Measurements from ENCODE around the gene MAX.

The MAX gene

DNA sequence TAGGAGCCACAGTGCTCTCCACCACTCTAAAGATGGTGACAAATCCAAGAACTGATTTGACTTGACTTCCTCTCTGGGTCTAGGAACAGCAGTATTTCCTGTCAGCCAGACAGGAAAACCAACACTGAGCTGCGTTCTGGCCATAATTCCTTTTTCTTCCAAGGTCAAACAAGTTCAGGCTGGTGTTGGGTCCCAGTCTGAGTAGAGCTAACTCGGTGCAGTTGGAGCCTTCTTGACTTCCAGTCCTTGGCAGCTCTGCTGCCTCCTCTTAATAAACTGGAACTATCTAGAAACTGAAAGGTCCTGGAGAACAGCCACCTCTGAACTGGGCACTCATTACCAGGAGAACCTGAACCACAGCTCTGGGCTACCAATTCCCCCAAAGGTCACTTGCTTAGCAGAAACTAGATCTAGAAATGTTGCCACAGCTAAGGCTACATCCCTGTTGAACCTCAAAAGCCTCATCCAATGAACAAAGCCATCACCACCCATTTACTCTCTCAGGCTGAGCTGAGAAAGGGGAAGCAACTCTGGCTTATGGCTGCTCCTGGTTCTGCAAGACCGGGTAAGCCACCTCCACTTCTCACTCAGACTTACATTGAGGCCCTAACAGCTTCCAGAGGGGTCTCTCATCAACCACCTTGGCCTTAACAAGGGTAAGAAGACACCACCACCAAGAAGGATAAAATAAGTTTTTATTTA lies 27.7 kb downstream of the MAX start:
- DNase-seq (ENCODE audit: low read depth in 4 of 4, low spot score in 1 of 4) = no peak

DNA sequence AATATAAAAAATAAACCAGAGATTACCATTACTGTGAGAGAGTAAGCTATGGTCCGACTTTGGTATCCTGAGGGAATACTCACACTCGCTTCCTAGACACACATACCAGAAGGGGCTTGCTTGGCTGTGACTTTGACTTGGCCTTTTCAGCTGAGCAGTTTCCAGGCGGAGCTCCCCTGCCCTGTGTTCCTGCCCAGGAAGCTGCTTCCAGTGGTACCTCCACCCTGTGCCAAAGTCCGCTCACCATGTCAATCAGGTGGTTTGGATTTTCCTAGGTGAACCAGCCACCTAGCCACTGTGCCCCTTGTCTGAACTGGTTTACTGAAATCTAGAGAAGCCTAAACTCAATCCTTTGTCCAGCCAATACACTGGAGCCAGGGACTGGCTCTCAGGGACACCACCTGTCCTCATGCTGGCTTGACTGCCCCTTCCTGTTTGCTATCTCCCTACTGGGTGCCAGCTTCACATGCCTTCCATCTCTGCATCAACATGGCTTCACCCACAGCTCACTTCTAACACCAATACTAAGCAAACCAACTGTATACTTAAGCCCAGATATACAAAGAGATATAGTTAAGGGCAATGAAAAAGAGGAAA lies 28.6 kb downstream of the MAX start:
- DNase-seq (ENCODE audit: low read depth in 4 of 4, low spot score in 1 of 4) = no peak

DNA sequence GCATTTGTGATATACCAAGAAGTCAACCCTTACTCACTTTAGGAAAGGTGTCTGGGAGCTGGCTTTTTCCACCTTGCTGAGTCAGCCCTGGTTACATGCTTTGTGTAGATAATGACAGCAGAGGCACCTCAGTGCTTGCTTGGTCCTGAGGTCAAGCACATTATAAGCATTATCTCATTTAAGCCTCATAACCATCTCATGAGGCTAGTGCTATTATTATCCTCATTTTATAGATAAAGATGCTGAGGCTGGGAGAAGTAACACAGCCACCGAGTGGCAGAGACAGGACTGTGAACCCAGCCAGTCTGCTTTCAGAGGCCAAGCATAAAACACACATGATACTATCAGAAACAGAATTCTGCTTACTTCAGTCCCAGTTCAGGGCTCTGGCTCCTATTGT lies 29.4 kb downstream of the MAX start:
- DNase-seq (ENCODE audit: low read depth in 4 of 4, low spot score in 1 of 4) = no peak

DNA sequence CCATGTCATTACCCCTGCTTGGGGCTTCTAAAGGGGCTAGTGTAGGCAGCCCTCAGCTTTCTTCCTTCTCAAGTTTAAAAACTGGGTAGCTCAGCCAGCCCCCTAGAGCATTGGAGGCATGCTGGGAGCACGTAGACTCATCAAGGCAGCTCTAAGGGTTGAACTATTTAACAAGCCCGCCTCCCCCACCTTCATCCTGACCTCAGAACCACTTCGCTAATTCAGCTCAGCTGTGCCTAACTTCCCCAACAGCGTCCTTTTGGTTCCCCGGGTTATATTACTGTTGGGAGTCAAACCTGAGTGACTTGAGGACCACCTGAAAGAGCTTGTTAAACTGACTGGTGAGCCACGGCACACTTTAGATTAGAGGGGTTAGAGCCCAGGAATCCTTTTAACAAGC lies 30.1 kb downstream of the MAX start:
- no peak for DNase-seq (ENCODE audit: low read depth in 4 of 4, low spot score in 1 of 4)

DNA sequence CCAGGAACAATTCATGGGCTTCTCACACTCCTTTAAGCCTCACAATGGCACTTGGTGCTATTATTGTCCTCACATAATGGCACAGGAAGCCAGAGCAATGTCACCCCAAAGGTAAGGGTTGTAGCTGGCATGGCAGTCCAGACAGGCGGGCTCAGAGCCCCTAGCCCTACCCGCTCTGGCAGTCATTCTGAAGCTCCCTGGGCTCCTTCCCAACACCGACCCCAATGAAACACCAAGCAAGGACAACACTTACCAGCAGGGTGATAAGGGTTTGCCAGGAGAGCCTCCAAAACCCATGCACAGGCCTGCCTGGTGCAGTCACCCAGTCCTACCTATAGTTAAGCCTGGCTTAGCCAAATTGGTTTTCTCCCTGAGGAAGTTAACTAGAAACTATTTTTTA lies 30.8 kb downstream of the MAX start:
- DNase-seq (ENCODE audit: low read depth in 4 of 4, low spot score in 1 of 4) = no peak

DNA sequence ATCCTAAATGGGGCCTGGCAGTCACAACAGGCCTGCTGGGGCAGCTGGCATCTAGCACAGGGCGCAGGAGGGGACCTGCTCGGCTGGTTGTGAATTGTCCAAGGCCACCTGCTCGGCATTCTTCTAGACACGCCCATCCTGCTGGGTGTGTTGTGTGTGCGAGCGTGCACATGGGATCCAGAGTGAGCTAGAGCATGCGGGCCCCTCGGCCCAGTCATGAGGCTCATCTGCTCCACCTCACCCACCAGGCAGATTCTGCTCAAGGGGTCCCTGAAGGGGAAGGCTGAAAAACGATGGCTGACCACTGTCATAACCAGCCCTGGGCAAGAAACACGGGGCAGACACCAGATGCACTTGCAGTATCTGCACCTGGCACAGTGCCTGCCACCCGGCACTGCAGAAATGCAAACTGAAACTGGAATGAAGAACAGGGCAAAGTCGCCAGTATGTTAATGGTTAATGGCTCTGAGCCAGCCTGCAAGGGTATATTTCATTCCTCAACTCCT lies 31.8 kb downstream of the MAX start:
- DNase-seq (ENCODE audit: low read depth in 4 of 4, low spot score in 1 of 4) = no peak

DNA sequence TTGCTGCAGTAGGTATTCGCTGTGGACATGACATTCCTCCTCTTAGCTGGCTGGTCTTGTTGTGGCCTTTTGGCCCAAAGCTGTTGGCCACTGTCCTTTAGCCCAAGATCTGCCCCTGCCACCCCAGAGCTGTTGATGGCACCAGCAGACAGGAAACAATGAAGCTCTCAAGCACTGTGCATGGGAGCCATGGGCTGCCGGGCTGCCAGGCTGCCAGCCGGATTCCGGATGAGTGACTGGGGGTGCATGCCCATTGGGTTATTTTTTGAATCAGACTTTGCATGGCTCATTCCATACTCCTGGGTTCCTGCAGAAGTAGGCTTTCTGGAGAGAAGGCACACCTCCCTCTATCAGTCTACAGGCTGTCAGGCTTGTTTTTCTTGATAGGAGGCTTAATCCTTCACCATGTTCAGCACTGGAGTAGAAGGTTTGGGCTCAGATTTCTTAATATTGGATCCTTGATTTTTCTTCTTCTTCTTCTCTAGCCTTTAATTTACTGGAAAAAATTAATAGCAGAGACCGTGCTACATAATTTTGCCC lies 32.4 kb downstream of the MAX start:
- no peak for DNase-seq (ENCODE audit: low read depth in 4 of 4, low spot score in 1 of 4)

DNA sequence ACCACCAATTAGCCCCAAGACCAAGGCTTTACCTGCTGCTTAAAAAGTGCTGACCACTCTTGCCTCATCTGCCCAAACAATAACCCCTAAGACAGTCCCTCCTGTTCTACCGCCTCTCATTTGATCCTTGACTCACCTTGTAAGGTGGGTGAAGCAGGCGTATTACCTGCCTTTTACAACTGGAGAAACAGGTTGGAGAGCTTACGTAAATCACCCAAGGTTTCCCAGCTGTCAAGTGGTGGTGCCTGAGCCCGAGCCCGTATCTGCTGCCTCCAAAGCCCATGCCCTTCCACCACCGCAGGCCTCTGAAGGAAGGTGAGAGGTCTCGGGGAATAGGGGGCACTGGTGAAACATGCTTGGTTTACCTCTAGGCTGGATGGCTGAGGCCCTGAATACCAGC lies 36.6 kb downstream of the MAX start:
- no peak for DNase-seq (ENCODE audit: low read depth in 4 of 4, low spot score in 1 of 4)

DNA sequence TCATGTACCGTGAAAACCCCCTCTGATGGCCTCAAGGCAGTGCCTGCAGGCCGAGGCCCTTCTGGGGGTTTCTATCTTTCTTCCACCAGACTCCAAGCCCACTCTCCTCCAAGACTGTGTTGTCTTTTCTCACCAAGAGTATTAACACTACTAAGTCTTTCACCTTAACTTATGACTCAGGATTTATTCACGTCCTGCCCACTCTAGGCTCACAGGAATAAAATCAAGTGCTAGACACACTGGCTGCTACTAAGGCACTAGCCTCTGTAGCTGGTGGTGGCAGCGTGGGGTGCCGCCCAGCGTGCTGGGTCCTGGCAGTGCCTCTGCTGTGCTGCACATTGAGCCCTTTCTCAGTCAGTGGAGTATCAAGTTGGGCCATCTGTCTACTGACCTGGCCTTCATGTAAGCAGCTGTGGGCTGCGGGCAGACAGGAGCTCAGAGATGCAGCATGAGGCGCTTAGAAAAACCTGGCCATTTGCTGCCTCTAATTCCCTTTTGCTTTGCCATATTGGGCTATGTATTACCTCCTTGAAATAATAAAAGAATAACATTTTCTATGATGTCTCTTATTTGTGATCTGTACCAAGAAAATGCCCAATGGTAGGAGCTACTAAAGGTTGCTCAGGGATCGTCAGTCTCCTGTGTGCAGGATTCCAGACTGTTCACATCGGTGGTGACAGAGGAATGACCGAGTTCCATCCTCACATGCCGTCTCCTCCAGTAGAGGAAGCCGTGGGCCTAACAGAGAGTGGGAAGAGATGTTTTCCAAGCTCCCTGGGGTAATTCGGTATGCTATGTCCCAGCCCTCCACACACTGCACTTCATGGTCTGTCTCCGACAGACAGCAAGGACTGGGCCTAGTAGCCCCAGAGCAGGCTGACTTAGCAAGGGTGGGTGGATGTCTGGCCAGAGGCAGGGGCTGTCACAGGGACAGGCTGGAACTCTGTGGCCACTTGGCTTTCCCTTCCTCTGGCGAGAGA lies 39.9 kb downstream of the MAX start:
- DNase-seq (ENCODE audit: low read depth in 4 of 4, low spot score in 1 of 4) = no peak

DNA sequence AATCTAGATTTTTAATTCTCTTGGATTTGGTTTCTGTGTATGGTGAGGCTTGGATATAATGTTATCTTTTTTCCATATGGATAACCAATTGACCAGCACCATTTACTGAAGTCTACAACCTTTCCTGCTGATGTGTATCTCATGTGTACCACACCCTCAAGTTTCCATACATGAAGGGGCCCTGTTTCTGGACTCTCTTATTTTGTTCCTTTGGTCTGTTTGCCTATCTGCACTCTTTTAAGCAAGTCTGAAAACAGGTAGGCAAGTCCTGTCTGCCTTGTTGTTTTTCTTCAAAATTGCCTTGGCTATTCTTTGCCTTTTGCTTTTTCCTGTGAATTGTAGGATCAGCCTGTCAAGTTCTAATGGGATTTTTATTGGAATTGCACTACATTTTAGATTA lies 44.6 kb downstream of the MAX start:
- DNase-seq (ENCODE audit: low read depth in 4 of 4, low spot score in 1 of 4) = no peak

DNA sequence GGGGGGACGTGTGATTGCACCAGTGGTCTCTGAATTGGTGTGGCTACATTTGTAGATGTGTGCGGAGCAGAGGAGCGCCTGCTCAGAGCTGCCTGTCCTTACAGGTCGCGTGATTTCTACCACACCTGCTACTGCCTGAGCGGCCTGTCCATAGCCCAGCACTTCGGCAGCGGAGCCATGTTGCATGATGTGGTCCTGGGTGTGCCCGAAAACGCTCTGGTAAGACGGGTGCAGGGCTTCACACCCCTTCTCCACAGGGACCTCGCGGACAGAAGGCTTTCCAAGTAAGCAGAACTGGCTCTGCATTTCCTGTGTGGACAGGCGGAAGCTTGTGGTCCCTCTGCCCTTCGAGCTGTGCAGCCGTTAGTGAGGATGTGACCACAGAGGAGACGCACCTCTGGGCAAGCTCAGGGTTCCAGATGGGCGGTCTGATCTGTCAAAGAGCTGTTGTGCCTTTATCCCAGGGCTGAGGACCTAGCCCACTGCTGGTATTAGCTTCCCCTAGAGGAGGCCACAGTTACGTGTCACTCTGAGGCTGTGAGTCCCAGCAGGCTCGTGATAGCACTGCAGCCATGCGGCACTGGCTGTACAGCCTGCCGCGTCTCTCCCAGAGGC lies 47.7 kb downstream of the MAX start:
- DNase-seq (ENCODE audit: low read depth in 4 of 4, low spot score in 1 of 4) = no peak

DNA sequence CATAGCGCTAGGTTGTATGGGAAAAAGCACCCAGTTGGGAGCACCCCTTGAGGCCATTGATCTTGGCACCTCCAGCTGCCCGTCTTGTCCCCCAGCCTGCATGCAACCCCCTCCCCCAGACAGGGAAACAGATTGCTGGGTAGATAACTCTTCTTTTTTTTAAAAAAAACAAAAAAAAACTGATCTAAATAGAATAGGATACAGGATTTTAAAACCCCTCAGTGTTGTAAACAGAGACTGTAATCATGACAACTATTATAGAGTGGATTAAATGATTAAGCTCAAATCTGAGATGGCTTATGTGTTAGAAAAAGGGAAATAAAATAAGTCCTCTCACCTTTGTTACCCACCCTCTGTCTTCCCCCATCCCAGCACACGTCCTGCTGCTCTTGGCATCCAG lies 48.9 kb downstream of the MAX start:
- DNase-seq (ENCODE audit: low read depth in 4 of 4, low spot score in 1 of 4) = no peak

DNA sequence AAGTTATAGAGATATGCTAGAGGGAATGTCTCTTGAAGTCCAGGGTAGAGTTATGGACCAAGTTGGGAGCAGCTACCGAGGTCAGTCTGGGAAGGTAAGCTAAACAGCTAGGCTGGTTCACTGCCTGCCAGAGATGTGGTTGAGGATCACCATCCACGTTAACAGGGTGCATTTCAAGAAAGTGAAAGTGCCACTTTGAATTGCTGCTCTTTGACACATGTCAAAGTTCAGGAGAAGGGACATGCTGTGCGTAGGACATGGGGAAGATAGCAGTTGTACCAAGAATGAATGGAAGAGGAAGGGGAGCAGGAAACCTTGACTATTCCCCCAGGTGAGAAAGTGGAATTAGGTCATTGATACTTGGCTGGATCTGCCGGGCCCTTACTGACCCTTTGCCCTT lies 49.5 kb downstream of the MAX start:
- DNase-seq (ENCODE audit: low read depth in 4 of 4, low spot score in 1 of 4) = no peak

DNA sequence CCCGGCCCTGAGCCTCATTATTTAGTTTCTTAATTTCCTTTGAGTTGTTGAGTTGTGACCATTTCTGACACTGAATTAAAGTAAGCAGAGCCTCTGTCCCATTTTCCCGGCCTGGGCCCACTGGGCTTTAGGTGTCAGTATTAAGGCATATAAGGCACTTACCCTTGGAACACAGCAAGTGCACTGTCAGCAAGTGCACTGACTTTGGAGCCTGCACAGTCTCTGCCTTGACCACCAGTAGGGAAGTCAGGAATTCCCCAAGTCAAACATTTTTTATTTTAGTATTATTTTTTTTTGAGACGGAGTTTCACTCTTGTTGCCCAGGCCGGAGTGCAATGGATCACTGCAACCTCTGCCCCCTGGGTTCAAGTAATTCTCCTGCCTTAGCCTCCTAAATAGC lies 56.6 kb downstream of the MAX start:
- DNase-seq (ENCODE audit: low read depth in 4 of 4, low spot score in 1 of 4) = no peak

DNA sequence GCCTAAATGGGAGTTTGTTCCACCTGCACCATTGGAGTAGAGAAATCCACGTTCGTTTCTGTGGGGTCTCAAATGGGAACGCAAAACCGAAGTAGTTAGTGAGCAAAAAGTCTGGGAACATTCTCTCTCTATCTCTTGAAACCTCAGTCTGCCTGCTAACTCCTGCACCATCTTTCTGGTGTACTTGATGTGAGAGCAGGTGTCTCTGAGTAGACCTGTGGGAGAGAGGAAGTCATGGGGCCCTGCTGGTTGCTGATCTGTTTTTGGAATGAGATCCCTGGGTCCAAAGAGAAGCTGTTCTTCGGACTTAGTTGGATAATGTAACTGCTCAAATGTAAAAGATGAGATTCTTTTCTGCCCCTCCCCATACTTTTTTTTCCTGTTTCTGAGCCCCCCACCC lies 57.3 kb downstream of the MAX start:
- no peak for DNase-seq (ENCODE audit: low read depth in 4 of 4, low spot score in 1 of 4)

DNA sequence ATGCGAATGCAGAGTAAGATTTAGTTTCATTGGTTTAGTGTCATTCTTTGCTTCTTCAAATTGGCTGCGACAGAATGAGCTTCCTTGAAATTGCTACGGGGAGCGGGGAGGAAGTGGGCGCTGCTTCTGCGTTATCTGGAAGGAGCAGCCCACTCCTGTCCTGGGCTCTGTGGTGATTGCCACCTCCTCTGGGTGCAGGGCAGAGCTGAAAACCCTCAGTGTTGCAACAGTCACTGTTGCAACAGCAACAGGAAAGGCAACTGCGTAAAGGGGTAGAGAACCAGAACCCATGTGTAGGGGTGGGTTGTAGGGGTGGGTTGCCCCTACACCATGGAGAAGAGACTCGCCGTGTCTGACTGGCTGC lies 57.7 kb downstream of the MAX start:
- no peak for DNase-seq (ENCODE audit: low read depth in 4 of 4, low spot score in 1 of 4)

DNA sequence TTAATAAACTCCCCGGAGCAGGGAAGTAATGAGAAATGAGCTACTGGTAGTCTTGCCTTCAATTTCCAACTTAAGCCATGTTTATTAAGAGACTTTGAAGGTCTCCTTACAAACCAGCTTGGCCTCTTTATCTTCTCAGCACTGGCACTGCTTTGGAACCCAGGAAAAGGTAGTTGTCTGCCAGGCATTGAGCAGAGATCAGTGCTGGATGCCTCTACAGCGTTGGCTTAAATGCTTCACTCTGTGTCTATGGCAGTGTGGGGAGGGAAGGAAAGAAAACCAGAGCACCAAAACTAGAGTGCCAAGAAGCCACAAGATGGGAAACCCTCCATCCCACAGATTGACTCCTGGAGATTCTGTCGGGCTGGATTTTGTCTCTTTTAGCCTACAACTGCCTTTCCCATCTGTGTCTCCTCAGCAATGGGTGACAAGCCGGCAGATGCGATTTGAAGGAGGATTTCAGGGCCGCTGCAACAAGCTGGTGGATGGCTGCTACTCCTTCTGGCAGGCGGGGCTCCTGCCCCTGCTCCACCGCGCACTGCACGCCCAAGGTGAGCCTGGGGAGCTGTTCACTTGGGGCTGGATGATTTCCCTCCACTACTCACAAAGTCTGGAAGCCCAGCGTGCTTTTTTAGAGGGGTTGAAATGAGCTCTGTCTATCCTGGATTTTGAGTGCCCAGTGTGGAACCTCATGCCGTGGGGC lies 58.3 kb downstream of the MAX start:
- DNase-seq (ENCODE audit: low read depth in 4 of 4, low spot score in 1 of 4) = no peak

DNA sequence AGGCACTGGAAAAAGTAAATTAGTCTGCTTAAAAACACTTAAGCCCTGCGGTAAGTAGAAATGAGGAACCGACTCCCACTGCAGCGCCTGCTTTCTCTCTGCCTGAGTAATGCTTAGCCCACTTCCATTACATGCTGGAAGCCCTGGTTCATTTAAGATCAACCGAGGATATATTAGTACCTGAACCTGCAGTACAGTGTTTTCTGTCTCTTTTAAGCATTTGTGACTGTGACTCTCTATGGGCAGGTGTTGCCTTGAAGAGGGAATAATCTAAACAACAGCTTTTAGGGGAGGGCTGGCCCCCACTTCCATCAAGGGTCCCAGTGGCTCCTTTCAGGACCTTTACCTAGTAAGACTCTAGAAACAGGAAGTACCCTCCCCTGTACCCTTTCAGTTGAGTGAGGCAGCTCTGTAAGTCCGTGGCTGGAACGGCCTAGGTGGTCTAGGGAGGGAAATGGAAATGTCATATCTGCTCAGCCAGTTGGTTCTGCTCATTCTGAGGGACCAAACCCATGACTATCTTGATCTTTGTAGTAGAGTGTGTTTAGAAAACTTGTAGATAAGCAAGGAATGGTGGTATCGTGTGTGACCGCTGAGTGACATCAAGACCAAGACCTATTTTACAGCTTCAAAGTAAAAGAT lies 59.5 kb downstream of the MAX start:
- no peak for DNase-seq (ENCODE audit: low read depth in 4 of 4, low spot score in 1 of 4)

DNA sequence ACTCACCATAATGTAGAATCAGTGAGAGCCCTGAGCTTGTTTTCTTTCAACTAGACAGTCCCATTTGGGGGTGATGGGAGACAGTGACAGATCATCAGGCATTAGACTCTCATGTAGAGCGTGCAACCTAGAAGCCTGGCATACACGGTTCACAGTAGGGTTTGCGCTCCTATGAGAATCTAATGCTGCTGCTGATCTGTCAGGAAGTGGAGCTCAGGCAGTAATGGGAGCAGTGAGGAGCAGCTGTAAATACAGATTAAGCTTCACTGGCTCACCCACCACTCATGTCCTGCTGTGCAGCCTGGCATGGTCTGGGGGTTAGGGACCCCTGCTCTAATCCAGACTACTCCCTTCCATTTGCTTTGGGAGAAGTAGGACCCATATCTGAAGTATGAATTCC lies 60.0 kb downstream of the MAX start:
- no peak for DNase-seq (ENCODE audit: low read depth in 4 of 4, low spot score in 1 of 4)

DNA sequence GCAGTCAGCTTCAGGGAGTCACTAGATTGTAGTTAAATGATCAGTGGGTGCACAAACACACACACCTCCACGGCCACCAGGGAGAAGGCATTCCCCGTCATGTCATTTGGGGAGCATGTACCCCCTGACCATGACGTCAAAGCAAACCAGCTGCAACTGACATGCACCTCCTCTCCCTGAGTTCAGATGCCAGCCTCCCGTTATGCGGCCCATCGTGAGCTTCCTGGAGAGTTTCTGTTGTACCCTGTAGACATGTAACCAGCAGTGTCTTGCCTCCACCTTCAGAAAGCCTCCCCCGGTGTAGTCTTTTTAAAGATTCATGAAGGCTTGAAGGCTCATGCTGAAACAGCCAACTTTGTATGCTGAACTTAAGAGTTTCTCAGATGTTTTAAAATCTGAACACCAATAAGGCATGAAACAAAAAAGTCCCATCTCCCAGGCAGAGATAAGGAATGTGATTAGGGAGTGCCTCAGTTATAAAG lies 60.8 kb downstream of the MAX start:
- DNase-seq (ENCODE audit: low read depth in 4 of 4, low spot score in 1 of 4) = no peak
